H1 (cell line): ENCODE measurements around the gene CSTF2. TPM values are rescaled to one million over a fixed set of nuclear protein-coding genes. Genes with fewer than 3 reads are reported as not detected.

Experiments used
- CTCF ChIA-PET: fragments of 300-600 bp; sonication (Branson Sonifier 250); formaldehyde crosslinking; loops from one replicate; lab custom pipeline; 2021; ENCODE audit not compliant: partially characterized antibody; lab: Charles Lee
- POLR2A ChIA-PET: fragments of 300-600 bp; sonication (Branson Sonifier 250); formaldehyde crosslinking; loops from one replicate; lab custom pipeline; 2021; ENCODE audit warnings: inconsistent platforms; ENCODE audit not compliant: partially characterized antibody; lab: Charles Lee
- DNase-seq, 2 experiments: peaks; one replicate each; pipeline versions ENCODE4 v3.0.0 to v3.0.0-alpha.2; 2010 to 2022; ENCODE audit warnings: low spot score in 2 of 2, low read depth in 1 of 2, mixed read lengths in 1 of 2
- FAIRE-seq: peaks from 2 replicates; lab custom pipeline; 2011; peaks lifted over from hg19 to GRCh38; lab: Jason Lieb, UNC
- H2AFZ ChIP-seq: 2 replicates; pipeline ENCODE4 v1.8.1; 2012; ENCODE audit warnings: low read length, inconsistent platforms
- H2AK5ac ChIP-seq: 2 replicates; pipeline ENCODE4 v1.6.1; 2013; ENCODE audit warnings: low read depth, low read length
- H2BK120ac ChIP-seq: replicated peaks from 2 replicates; pipeline ENCODE3; 2013; ENCODE audit warnings: low read depth, low read length, inconsistent platforms
- H2BK12ac ChIP-seq: 2 replicates; pipeline ENCODE4 v1.6.1; 2013; ENCODE audit warnings: low read depth, low read length
- H2BK15ac ChIP-seq: 2 replicates; pipeline ENCODE4 v1.6.1; 2013; ENCODE audit warnings: low read length
- H2BK20ac ChIP-seq: 2 replicates; pipeline ENCODE4 v1.6.1; 2013; ENCODE audit warnings: low read length
- H2BK5ac ChIP-seq: 2 replicates; pipeline ENCODE4 v1.6.1; 2013; ENCODE audit warnings: low read depth, low read length
- H3K14ac ChIP-seq: 2 replicates; pipeline ENCODE4 v1.6.1; 2013; ENCODE audit warnings: inconsistent platforms; ENCODE audit not compliant: insufficient read length
- H3K18ac ChIP-seq: 2 replicates; pipeline ENCODE4 v1.6.1; 2013; ENCODE audit warnings: low read length; ENCODE audit errors: extremely low read depth
- H3K23ac ChIP-seq: 2 replicates; pipeline ENCODE4 v1.6.1; 2013; ENCODE audit warnings: inconsistent platforms; ENCODE audit not compliant: insufficient read length
- H3K23me2 ChIP-seq: 2 replicates; pipeline ENCODE4 v1.6.1; 2013; ENCODE audit warnings: low read depth, low read length
- H3K27ac ChIP-seq: 2 replicates; pipeline ENCODE4 v1.6.1; 2011; ENCODE audit warnings: low read depth, low read length, inconsistent platforms
- H3K27me3 ChIP-seq, 4 experiments: replicated peaks in 1 of 4; 1 replicate in 1 of 4; 2 replicates in 3 of 4; pipeline versions ENCODE4 v1.6.1 to v1.8.1; 2011 to 2013; ENCODE audit warnings: low read length in 3 of 4, mild to moderate bottlenecking in 3 of 4, inconsistent platforms in 2 of 4, mixed read lengths in 2 of 4, moderate library complexity in 1 of 4; ENCODE audit not compliant: control insufficient read depth in 3 of 4, insufficient read depth in 3 of 4; ENCODE audit errors: extremely low read depth in 1 of 4
- H3K36me3 ChIP-seq, 4 experiments: 2 replicates each; pipeline versions ENCODE4 v1.6.1 to v1.8.1; 2011 to 2013; ENCODE audit warnings: mild to moderate bottlenecking in 4 of 4, low read length in 3 of 4, moderate library complexity in 2 of 4, control low read depth in 1 of 4, inconsistent platforms in 1 of 4; ENCODE audit not compliant: insufficient read depth in 4 of 4, control insufficient read depth in 2 of 4
- H3K4ac ChIP-seq: replicated peaks from 2 replicates; pipeline ENCODE3; 2013; ENCODE audit warnings: low read length, low read depth, mixed read lengths, inconsistent platforms; ENCODE audit not compliant: insufficient read length
- H3K4me1 ChIP-seq, 4 experiments: replicated peaks in 1 of 4; 1 replicate in 1 of 4; 2 replicates in 3 of 4; pipeline versions ENCODE4 v1.6.1 to v1.8.1; 2011 to 2013; ENCODE audit warnings: low read length in 3 of 4, inconsistent platforms in 2 of 4, mixed read lengths in 1 of 4; ENCODE audit not compliant: insufficient read depth in 4 of 4, control insufficient read depth in 3 of 4
- H3K4me2 ChIP-seq, 2 experiments: 2 replicates each; pipeline versions ENCODE4 v1.6.1 to v1.8.1; 2011 to 2013; ENCODE audit warnings: low read depth in 2 of 2, low read length in 2 of 2, control low read depth in 1 of 2, inconsistent platforms in 1 of 2, mild to moderate bottlenecking in 1 of 2; ENCODE audit not compliant: insufficient read depth in 1 of 2
- H3K4me3 ChIP-seq, 4 experiments: fragments of 200-600, 300-600 bp in 1 of 4; sonication (generic), shearing (Covaris generic), sonication (Bioruptor Twin) in 1 of 4; 2 replicates each; pipeline versions ENCODE4 v1.5.1 to v1.8.1; 2011 to 2016; ENCODE audit warnings: low read length in 4 of 4, low read depth in 3 of 4, control low read depth in 2 of 4, inconsistent platforms in 2 of 4, mild to moderate bottlenecking in 2 of 4, mixed read lengths in 1 of 4, moderate library complexity in 1 of 4; ENCODE audit not compliant: insufficient read depth in 2 of 4; ENCODE audit errors: extremely low read depth in 1 of 4
- H3K56ac ChIP-seq: replicated peaks from 2 replicates; pipeline ENCODE3; 2013; ENCODE audit warnings: low read depth, mild to moderate bottlenecking, mixed read lengths, low read length, inconsistent platforms; ENCODE audit not compliant: insufficient read length
- H3K79me1 ChIP-seq: 2 replicates; pipeline ENCODE4 v1.6.1; 2013; ENCODE audit warnings: low read depth, low read length, control low read depth
- H3K79me2 ChIP-seq, 2 experiments: 2 replicates each; pipeline versions ENCODE4 v1.6.1 to v1.8.1; 2012 to 2013; ENCODE audit warnings: low read length in 2 of 2, mild to moderate bottlenecking in 2 of 2, inconsistent platforms in 1 of 2; ENCODE audit not compliant: insufficient read depth in 2 of 2, control insufficient read depth in 1 of 2
- H3K9ac ChIP-seq, 4 experiments: replicated peaks in 1 of 4; 1 replicate in 1 of 4; 2 replicates in 3 of 4; pipeline versions ENCODE4 v1.6.1 to v1.8.1; 2011 to 2013; ENCODE audit warnings: low read depth in 3 of 4, low read length in 3 of 4, control low read depth in 2 of 4, mild to moderate bottlenecking in 2 of 4, moderate library complexity in 2 of 4, inconsistent platforms in 1 of 4; ENCODE audit errors: extremely low read depth in 1 of 4
- H3K9me3 ChIP-seq, 2 experiments: 2 replicates each; pipeline versions ENCODE4 v1.6.1 to v1.8.1; 2012 to 2013; ENCODE audit warnings: mild to moderate bottlenecking in 2 of 2, moderate library complexity in 2 of 2, control low read depth in 1 of 2, inconsistent platforms in 1 of 2, low read depth in 1 of 2, low read length in 1 of 2, mixed read lengths in 1 of 2; ENCODE audit not compliant: insufficient read depth in 2 of 2
- H4K20me1 ChIP-seq, 2 experiments: replicated peaks in 1 of 2; 2 replicates each; pipeline versions ENCODE3 to v1.8.1; 2011 to 2013; ENCODE audit warnings: inconsistent platforms in 2 of 2, low read length in 2 of 2, mild to moderate bottlenecking in 1 of 2; ENCODE audit not compliant: insufficient read depth in 2 of 2, control insufficient read depth in 1 of 2
- H4K5ac ChIP-seq: 2 replicates; pipeline ENCODE4 v1.6.1; 2013; ENCODE audit warnings: low read length, low read depth, mixed read lengths, inconsistent platforms; ENCODE audit not compliant: insufficient read length
- H4K8ac ChIP-seq: 2 replicates; pipeline ENCODE4 v1.8.0; 2013; ENCODE audit warnings: mild to moderate bottlenecking, moderate library complexity, low read length, inconsistent platforms; ENCODE audit not compliant: insufficient read depth; ENCODE audit errors: extremely low read depth
- H4K91ac ChIP-seq: replicated peaks from 2 replicates; pipeline ENCODE3; 2013; ENCODE audit warnings: low read length, mixed read lengths, inconsistent platforms; ENCODE audit not compliant: insufficient read length
- ATF2 ChIP-seq: IDR thresholded peaks from 2 replicates; pipeline ENCODE4 v1.6.1; 2012; ENCODE audit warnings: low read length, inconsistent platforms
- E2F6 ChIP-seq: IDR thresholded peaks from 2 replicates; pipeline ENCODE4 v1.6.1; 2012; ENCODE audit warnings: inconsistent platforms
- EZH2 ChIP-seq: fragments of 200-600 bp; sonication (generic); IDR thresholded peaks from 2 replicates; pipeline ENCODE4 v1.7.1; 2012; ENCODE audit warnings: low read depth, mild to moderate bottlenecking, moderate library complexity, low read length, inconsistent platforms; ENCODE audit not compliant: severe bottlenecking
- GTF2F1 ChIP-seq: IDR thresholded peaks from 2 replicates; pipeline ENCODE4 v1.6.1; 2012; ENCODE audit warnings: low read depth, low read length, improper control_type of control experiment, borderline replicate concordance
- KDM4A ChIP-seq: IDR thresholded peaks from one replicate; pipeline ENCODE4 v1.7.1; 2012; ENCODE audit warnings: low read depth, mild to moderate bottlenecking, moderate library complexity, low read length, inconsistent platforms; ENCODE audit not compliant: severe bottlenecking
- MAX ChIP-seq: IDR thresholded peaks from 2 replicates; pipeline ENCODE4 v1.6.1; 2012; ENCODE audit warnings: inconsistent platforms
- NANOG ChIP-seq: IDR thresholded peaks from 2 replicates; pipeline ENCODE4 v1.6.1; 2011; ENCODE audit warnings: low read length, low read depth, mild to moderate bottlenecking, inconsistent platforms; ENCODE audit not compliant: insufficient read depth, poor library complexity, severe bottlenecking
- POLR2A ChIP-seq, 2 experiments: IDR thresholded peaks; 1 replicate in 1 of 2; 2 replicates in 1 of 2; pipeline ENCODE4 v1.6.1; 2011; ENCODE audit warnings: low read depth in 2 of 2, low read length in 2 of 2, mild to moderate bottlenecking in 2 of 2; ENCODE audit errors: control extremely low read depth in 1 of 2
- SIN3A ChIP-seq, 2 experiments: IDR thresholded peaks in 1 of 2; conservative IDR thresholded peaks in 1 of 2; 2 replicates each; pipeline ENCODE4 v1.6.1; 2011 to 2012; ENCODE audit warnings: low read length in 2 of 2, improper control_type of control experiment in 1 of 2, low read depth in 1 of 2, mild to moderate bottlenecking in 1 of 2
- SRF ChIP-seq: IDR thresholded peaks from 2 replicates; pipeline ENCODE4 v1.6.1; 2011; ENCODE audit warnings: mild to moderate bottlenecking, low read depth, low read length, moderate library complexity
- TBP ChIP-seq: IDR thresholded peaks from 2 replicates; pipeline ENCODE4 v1.6.1; 2011; ENCODE audit warnings: low read depth, low read length, improper control_type of control experiment
- TEAD4 ChIP-seq: IDR thresholded peaks from 2 replicates; pipeline ENCODE4 v1.6.1; 2012; ENCODE audit warnings: low read depth, low read length, inconsistent platforms, mixed read lengths
- WGBS, 2 experiments: shearing (Covaris generic) in 1 of 2; methylation state at CpG; one replicate each; pipeline versions ENCODE4 v1.1.6 to v1.1.7; 2013 to 2015; ENCODE audit warnings: low lambda C conversion rate in 2 of 2, mixed read lengths in 2 of 2, inconsistent platforms in 1 of 2, low coverage in 1 of 2, missing lambda C conversion rate in 1 of 2; ENCODE audit not compliant: insufficient replicate concordance in 2 of 2, insufficient coverage in 1 of 2, insufficient read length in 1 of 2; ENCODE audit errors: extremely low coverage in 1 of 2, missing lambda C conversion rate in 1 of 2; 5-methylcytosine and 5-hydroxymethylcytosine counted together
- polyA plus RNA-seq, 7 experiments: library from polyadenylated mRNA; depleted of rRNA in 3 of 7; stranded (reverse) in 5 of 7; unstranded in 2 of 7; fragments of >200 nt in 5 of 7; fragments of 200-250 nt in 2 of 7; gene quantifications; 1 replicate in 5 of 7; 2 replicates in 1 of 7; 4 replicates in 1 of 7; pipeline versions ENCODE4 v1.2.1 to v1.2.3, GENCODE V29; 2011 to 2013; ENCODE audit warnings: missing spikeins in 2 of 7, mixed read lengths in 2 of 7
- total RNA-seq: library from RNA; stranded (reverse); fragmentation: NEBNext Ultra II Directional; extraction: Animal tissue kit (Norgen Biotek cat#: 25700); gene quantifications from 2 replicates; pipeline ENCODE4 v1.2.1, GENCODE V29; 2021

CSTF2 gene
- total and polyA plus RNA-seq, 2 of the 8 experiments (the other 6 are each of a cell fraction or from before 2014, with no cell fraction given) = 20.7 to 30.9 TPM

GRCh38 chrX:100868273-100868672 is 48.1 kb downstream of the CSTF2 start:
- 100% methylated on average over 2 of the region's 2 CpGs; no CpG with 5 or more reads in 1 of the 2 experiments for WGBS, 2 experiments
- Histone ChIP-seq H2AFZ (no peak overlapping the region), H3K9me3 (no peaks in the 10 kb centered on the region), H4K91ac (no peak overlapping the region), H3K27me3 (no peaks in the 10 kb centered on the region), H3K79me1 (no peaks in the 10 kb centered on the region), H3K4me2 (no peak overlapping the region), H3K9ac (no peak overlapping the region), H2AK5ac (no peak overlapping the region), H3K36me3 (no peaks in the 10 kb centered on the region), H3K23ac (no peak overlapping the region), H2BK12ac (no peak overlapping the region), H2BK20ac (no peak overlapping the region), H3K4me1 (no peaks in the 10 kb centered on the region), H3K18ac (no peak overlapping the region), H3K79me2 (no peaks in the 10 kb centered on the region), H3K56ac (no peak overlapping the region), H2BK120ac (no peak overlapping the region), H3K14ac (no peak overlapping the region), H2BK15ac (no peak overlapping the region), H3K23me2 (no peaks in the 10 kb centered on the region), H4K8ac (no peak overlapping the region), H3K4ac (no peak overlapping the region), H3K27ac (no peak overlapping the region), H4K20me1 (no peaks in the 10 kb centered on the region), H3K4me3 (no peak overlapping the region), H4K5ac (no peak overlapping the region), H2BK5ac (no peak overlapping the region)
- ChIA-PET POLR2A (no interaction called here), CTCF (interaction anchor here (0.6 kb wide), 1 partner anchor 10 kb away, joined by 3 read pairs; no protein-coding TSS in a partner anchor)
- no peak for DNase-seq
- no peak for FAIRE-seq
- TF ChIP-seq SIN3A (conservative IDR thresholded peaks at IDR 0.05 in 1 of 2, IDR thresholded peaks at IDR 0.05 in 1 of 2; ENCODE audit: low read depth in 1 of 2, low read length in 2 of 2) (no peak), POLR2A (IDR thresholded peaks at IDR 0.05; ENCODE audit: control extremely low read depth in 1 of 2, low read depth in 2 of 2, low read length in 2 of 2) (no peak), TBP (no peak), MAX (no peak), E2F6 (no peak), EZH2 (no peak), GTF2F1 (no peak), KDM4A (no peak), SRF (no peak), ATF2 (no peak), TEAD4 (no peak), NANOG (no peak)
